IPS-15b (cell line): ENCODE measurements around the gene MED15.
A peak's percentile ranks its signal among the peaks of the same experiment; 100 is the strongest.

Experiments
- H3K27me3 ChIP-seq: one replicate; pipeline ENCODE4 v1.6.1; 2013; ENCODE audit warnings: low read length; ENCODE audit not compliant: control insufficient read depth, insufficient read depth
- H3K36me3 ChIP-seq: one replicate; pipeline ENCODE4 v1.6.1; 2013; ENCODE audit warnings: low read length; ENCODE audit not compliant: control insufficient read depth, insufficient read depth
- H3K4me1 ChIP-seq: one replicate; pipeline ENCODE4 v1.6.1; 2013; ENCODE audit warnings: mild to moderate bottlenecking, low read length; ENCODE audit not compliant: control insufficient read depth, insufficient read depth
- H3K4me3 ChIP-seq: one replicate; pipeline ENCODE4 v1.5.1; 2013; ENCODE audit warnings: low read depth, low read length
- H3K9ac ChIP-seq: one replicate; pipeline ENCODE4 v1.6.1; 2013; ENCODE audit warnings: low read depth, mild to moderate bottlenecking, low read length
- H3K9me3 ChIP-seq: one replicate; pipeline ENCODE4 v1.6.1; 2013; ENCODE audit warnings: mild to moderate bottlenecking, low read length; ENCODE audit not compliant: control insufficient read depth, insufficient read depth

The MED15 gene

GRCh38 chr22:20487715-20488114 lies 19.7 kb upstream of the MED15 start:
- H3K27me3 ChIP-seq, result no peaks in the 10 kb centered on the region
- no peaks in the 10 kb centered on the region for H3K9me3 ChIP-seq
- no peak overlapping the region for H3K9ac ChIP-seq
- H3K4me1 ChIP-seq, result peaks cover 6% of the 10 kb centered on the region
- no peak overlapping the region for H3K4me3 ChIP-seq
- no peaks in the 10 kb centered on the region for H3K36me3 ChIP-seq

GRCh38 chr22:20488946-20489345 lies 18.5 kb upstream of the MED15 start:
- Histone ChIP-seq H3K36me3 (no peaks in the 10 kb centered on the region), H3K27me3 (peaks cover under 1% of the 10 kb centered on the region), H3K4me1 (peaks cover 6% of the 10 kb centered on the region), H3K9ac (no peak overlapping the region), H3K9me3 (no peaks in the 10 kb centered on the region), H3K4me3 (no peak overlapping the region)

- Histone ChIP-seq H3K27me3 (peaks cover 11% of the 10 kb centered on the region), H3K9ac (no peak overlapping the region), H3K4me3 (no peak overlapping the region), H3K4me1 (peaks cover 6% of the 10 kb centered on the region), H3K36me3 (no peaks in the 10 kb centered on the region), H3K9me3 (no peaks in the 10 kb centered on the region)
These were observed 17.0 kb upstream of the MED15 start for GRCh38 chr22:20490183-20490940.

GRCh38 chr22:20490941-20491307 lies 16.5 kb upstream of the MED15 start:
- Histone ChIP-seq H3K4me1 (peaks cover 6% of the 10 kb centered on the region), H3K4me3 (no peak overlapping the region), H3K27me3 (peaks cover 11% of the 10 kb centered on the region), H3K9ac (no peak overlapping the region), H3K9me3 (no peaks in the 10 kb centered on the region), H3K36me3 (no peaks in the 10 kb centered on the region)

- Histone ChIP-seq H3K9me3 (no peaks in the 10 kb centered on the region), H3K27me3 (peaks cover 11% of the 10 kb centered on the region), H3K36me3 (no peaks in the 10 kb centered on the region), H3K4me1 (peaks cover 6% of the 10 kb centered on the region), H3K4me3 (no peak overlapping the region), H3K9ac (no peak overlapping the region)
These were observed 16.1 kb upstream of the MED15 start for GRCh38 chr22:20491346-20491745.

GRCh38 chr22:20494978-20495860 lies 12.2 kb upstream of the MED15 start, which contains the start of gene KLHL22:
Gene KLHL22, minus strand, starts transcription at chr22:20495795. Its CDS starts 6,584 bp downstream, at chr22:20489211.
- no peaks in the 10 kb centered on the region for H3K36me3 ChIP-seq
- H3K9me3 ChIP-seq, result no peaks in the 10 kb centered on the region
- H3K4me1 ChIP-seq, result no peaks in the 10 kb centered on the region
- peak within 1 kb of the TSS; percentile 65 for H3K9ac ChIP-seq
- peaks cover 11% of the 10 kb centered on the region for H3K27me3 ChIP-seq
- peak within 1 kb of the TSS; percentile 89 for H3K4me3 ChIP-seq

- Histone ChIP-seq H3K27me3 (peaks cover 11% of the 10 kb centered on the region), H3K36me3 (no peaks in the 10 kb centered on the region), H3K4me3 (peak overlapping the region; percentile 89), H3K4me1 (no peaks in the 10 kb centered on the region), H3K9ac (no peak overlapping the region), H3K9me3 (no peaks in the 10 kb centered on the region)
These were observed 11.3 kb upstream of the MED15 start for GRCh38 chr22:20495861-20496681.

- Histone ChIP-seq H3K4me1 (no peaks in the 10 kb centered on the region), H3K9ac (no peak overlapping the region)
These were observed 10.0 kb upstream of the MED15 start for GRCh38 chr22:20497426-20497825.

GRCh38 chr22:20498913-20499312 lies 8.5 kb upstream of the MED15 start:
- Histone ChIP-seq H3K4me3 (no peak overlapping the region), H3K36me3 (no peaks in the 10 kb centered on the region), H3K9ac (no peak overlapping the region), H3K9me3 (no peaks in the 10 kb centered on the region), H3K4me1 (no peaks in the 10 kb centered on the region), H3K27me3 (peaks cover 10% of the 10 kb centered on the region)

More at GRCh38 chr22:20497426-20497825, 10.0 kb upstream of the MED15 start:
- Histone ChIP-seq H3K27me3 (peaks cover 11% of the 10 kb centered on the region), H3K4me3 (no peak overlapping the region), H3K9me3 (no peaks in the 10 kb centered on the region), H3K36me3 (no peaks in the 10 kb centered on the region)

- no peaks in the 10 kb centered on the region for H3K36me3 ChIP-seq
- H3K4me1 ChIP-seq, result no peaks in the 10 kb centered on the region
- H3K9me3 ChIP-seq, result no peaks in the 10 kb centered on the region
- H3K4me3 ChIP-seq, result no peak overlapping the region
- no peak overlapping the region for H3K9ac ChIP-seq
- peaks cover 2% of the 10 kb centered on the region for H3K27me3 ChIP-seq
These were observed 7.6 kb upstream of the MED15 start for GRCh38 chr22:20499769-20500168.

GRCh38 chr22:20503816-20504215 lies 3.6 kb upstream of the MED15 start:
- H3K9me3 ChIP-seq, result no peaks in the 10 kb centered on the region
- H3K9ac ChIP-seq, result no peak overlapping the region
- peaks cover 2% of the 10 kb centered on the region for H3K4me1 ChIP-seq
- H3K27me3 ChIP-seq, result no peaks in the 10 kb centered on the region
- no peak overlapping the region for H3K4me3 ChIP-seq
- H3K36me3 ChIP-seq, result no peaks in the 10 kb centered on the region
